Activated T-helper 9 cell treated with anti-CD3 and anti-CD28 coated beads, Interleukin-2, amount 50 U/mL, for 16 hours (primary cell): ENCODE results near the gene ANAPC2.

Experiments
- DNase-seq: peaks from one replicate; pipeline ENCODE4 v3.0.0-alpha.2; 2020; ENCODE audit warnings: low read depth

The ANAPC2 gene

GRCh38 chr9:137175345-137175961 lies 12.9 kb downstream of the ANAPC2 start:
- no peak for DNase-seq

- no peak for DNase-seq
These were observed 13.6 kb downstream of the ANAPC2 start for GRCh38 chr9:137174722-137175293.

- DNase-seq = no peak
These were observed 14.3 kb downstream of the ANAPC2 start for GRCh38 chr9:137173796-137174664.

GRCh38 chr9:137172901-137173795 lies 15.2 kb downstream of the ANAPC2 start:
- DNase-seq = no peak

- DNase-seq = no peak
These were observed 17.0 kb downstream of the ANAPC2 start for GRCh38 chr9:137171149-137171900.

- DNase-seq = no peak
These were observed 17.7 kb downstream of the ANAPC2 start for GRCh38 chr9:137170486-137171148.

- DNase-seq = no peak
These were observed 18.4 kb downstream of the ANAPC2 start, which contains the start of gene LRRC26 for GRCh38 chr9:137169896-137170358. TSS of gene LRRC26 (minus strand) at chr9:137170051. CDS start at chr9:137169943, 108 bp downstream.

- no peak for DNase-seq
These were observed 19.2 kb downstream of the ANAPC2 start for GRCh38 chr9:137168904-137169856.

- DNase-seq = no peak
These were observed 19.8 kb downstream of the ANAPC2 start for GRCh38 chr9:137168573-137168903.

GRCh38 chr9:137167747-137168572 lies 20.4 kb downstream of the ANAPC2 start:
- DNase-seq = no peak

- no peak for DNase-seq
These were observed 21.0 kb downstream of the ANAPC2 start for GRCh38 chr9:137167277-137167746.

GRCh38 chr9:137166380-137167229 lies 21.8 kb downstream of the ANAPC2 start:
- DNase-seq = no peak

GRCh38 chr9:137165250-137165836 lies 23.0 kb downstream of the ANAPC2 start:
- DNase-seq = no peak

GRCh38 chr9:137164370-137165249 lies 23.8 kb downstream of the ANAPC2 start:
- DNase-seq = no peak

GRCh38 chr9:137163805-137164204 lies 24.6 kb downstream of the ANAPC2 start:
- DNase-seq = no peak

- no peak for DNase-seq
These were observed 25.0 kb downstream of the ANAPC2 start for GRCh38 chr9:137163365-137163715.
